Measurements from ENCODE around the gene NNAT.
A peak's percentile ranks its signal among the peaks of the same experiment; 100 is the strongest.

DNA sequence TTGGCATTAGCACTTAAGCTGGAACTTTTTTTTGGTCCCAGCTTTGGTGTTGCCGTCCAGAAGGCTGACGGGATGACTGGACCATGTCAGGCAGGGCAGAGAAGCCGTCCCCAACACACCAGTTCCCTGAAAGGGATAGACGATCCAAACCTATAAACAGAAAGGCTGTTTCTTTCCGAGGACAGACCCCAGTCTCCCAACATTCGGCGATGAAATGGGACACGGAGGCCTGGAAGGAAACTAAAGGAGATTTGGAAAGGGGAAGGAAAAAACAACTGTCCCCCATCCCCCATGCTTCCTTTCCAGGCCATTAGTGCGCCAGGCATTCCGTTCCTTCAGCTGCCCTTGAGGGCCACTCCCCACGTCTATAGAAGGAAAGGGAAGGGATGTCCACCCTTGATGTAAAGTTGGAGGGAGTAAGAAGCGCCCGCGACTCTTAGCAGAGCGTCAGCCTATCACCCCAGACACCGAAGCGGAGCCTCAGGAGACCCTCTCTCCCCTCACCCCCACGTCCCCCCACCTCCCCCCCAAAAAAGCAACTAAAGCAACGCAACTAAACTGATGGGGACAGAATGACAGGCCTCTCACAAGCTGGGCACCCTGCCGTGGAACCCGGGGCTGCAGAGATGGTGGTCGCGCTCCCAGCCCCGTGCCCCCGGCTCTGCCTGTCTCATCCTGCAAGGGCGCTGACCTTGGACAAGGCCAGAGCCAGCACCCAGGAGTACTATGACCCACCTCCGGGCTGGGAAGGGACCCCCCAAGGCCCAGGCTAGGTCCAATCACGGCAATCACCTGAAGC, 6.0 kb downstream of the NNAT start:
- TF ChIP-seq, protein P1, sequence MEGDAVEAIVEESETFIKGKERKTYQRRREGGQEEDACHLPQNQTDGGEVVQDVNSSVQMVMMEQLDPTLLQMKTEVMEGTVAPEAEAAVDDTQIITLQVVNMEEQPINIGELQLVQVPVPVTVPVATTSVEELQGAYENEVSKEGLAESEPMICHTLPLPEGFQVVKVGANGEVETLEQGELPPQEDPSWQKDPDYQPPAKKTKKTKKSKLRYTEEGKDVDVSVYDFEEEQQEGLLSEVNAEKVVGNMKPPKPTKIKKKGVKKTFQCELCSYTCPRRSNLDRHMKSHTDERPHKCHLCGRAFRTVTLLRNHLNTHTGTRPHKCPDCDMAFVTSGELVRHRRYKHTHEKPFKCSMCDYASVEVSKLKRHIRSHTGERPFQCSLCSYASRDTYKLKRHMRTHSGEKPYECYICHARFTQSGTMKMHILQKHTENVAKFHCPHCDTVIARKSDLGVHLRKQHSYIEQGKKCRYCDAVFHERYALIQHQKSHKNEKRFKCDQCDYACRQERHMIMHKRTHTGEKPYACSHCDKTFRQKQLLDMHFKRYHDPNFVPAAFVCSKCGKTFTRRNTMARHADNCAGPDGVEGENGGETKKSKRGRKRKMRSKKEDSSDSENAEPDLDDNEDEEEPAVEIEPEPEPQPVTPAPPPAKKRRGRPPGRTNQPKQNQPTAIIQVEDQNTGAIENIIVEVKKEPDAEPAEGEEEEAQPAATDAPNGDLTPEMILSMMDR (IDR thresholded peaks at IDR 0.05) = no peak
- TF ChIP-seq POLR2A (IDR thresholded peaks at IDR 0.05) (no peak), EP300 (IDR thresholded peaks at IDR 0.05) (no peak), POLR2AphosphoS5 (IDR thresholded peaks at IDR 0.05) (peak in 2 of 4 donors; percentile 4 to 13)

Data from sigmoid colon (tissue), 4 donors.